NCI-H82 (cell line): ENCODE data around the gene AMN1.

Experiments
- DNase-seq: peaks from one replicate; lab custom pipeline; 2025; lab: John Stamatoyannopoulos, UW

The AMN1 gene

DNA sequence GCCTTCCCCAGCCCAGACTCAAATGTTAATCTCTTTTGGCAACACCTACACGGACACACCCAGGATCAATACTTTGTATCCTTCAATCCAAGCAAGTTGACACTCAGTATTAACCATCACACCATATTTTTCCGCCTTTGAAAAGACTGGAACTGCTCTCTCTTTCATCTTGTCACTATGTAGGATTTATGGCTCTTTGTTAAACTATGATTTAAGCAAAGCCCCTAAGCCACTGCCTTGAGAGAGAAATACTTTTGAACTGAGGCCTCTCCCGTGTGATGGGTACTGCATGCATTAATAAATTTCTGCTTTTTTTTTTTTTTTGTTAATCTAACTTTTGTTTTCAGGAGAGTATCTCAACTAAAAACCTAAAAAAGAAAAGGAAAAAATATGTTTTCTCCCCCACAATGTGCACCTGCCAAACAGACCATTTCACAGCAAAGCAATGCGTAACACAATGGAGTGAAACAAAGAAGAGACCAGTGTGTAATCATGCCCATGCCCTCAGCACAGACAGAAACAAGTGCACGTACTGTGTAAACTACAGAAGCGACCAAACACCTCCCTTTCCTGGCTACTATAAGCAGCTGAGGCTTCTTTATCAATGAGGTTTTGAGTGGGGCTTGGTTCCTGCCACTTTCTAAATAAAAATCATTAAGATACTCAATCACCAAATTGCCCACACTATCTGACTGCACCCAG, 97.6 kb downstream of the AMN1 start:
- DNase-seq = peak; percentile 34

DNA sequence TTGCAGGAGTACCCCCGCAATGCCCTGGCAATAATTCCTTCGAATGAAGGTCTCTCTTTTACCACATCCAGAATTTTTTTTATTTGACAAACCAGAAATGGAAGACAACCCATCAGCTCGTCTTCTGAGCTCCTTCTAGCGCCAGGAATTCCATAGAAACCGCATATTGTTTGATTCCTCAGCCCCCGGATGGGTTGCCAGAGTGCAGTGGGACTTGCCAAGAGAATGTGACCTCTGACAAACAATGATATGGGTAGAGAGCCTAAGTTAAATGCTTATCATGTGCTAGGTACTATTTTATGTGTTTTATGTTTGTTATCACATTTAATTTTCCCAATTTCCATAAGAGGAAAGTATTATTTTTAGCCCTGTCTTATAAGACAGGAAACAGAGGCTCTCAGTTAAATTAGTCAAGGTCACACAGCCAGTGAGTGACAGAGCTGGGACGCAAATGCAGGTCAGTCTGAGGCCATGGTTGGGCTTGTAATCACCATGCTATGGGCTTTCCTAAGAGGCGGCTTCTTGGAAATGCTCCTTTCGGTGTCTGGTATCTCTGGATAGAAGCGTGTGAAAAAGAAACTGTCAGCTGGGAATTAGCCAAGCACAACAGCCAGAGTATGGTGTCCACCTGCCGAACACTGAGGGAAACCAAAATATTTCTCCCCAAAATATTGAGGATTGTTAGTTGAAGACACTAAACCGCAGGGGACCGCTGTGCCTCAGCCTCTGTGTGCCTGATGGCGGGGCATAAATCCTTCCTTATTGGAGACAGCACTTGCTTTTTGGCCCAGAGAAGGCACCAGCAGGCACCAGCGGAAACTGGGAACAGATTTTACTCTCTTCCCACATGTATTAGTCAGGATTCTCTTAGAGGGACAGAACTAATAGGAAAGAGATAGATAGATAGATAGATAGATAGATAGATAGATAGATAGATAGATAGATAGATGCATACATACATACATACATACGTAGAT, 98.8 kb downstream of the AMN1 start:
- DNase-seq = no peak

DNA sequence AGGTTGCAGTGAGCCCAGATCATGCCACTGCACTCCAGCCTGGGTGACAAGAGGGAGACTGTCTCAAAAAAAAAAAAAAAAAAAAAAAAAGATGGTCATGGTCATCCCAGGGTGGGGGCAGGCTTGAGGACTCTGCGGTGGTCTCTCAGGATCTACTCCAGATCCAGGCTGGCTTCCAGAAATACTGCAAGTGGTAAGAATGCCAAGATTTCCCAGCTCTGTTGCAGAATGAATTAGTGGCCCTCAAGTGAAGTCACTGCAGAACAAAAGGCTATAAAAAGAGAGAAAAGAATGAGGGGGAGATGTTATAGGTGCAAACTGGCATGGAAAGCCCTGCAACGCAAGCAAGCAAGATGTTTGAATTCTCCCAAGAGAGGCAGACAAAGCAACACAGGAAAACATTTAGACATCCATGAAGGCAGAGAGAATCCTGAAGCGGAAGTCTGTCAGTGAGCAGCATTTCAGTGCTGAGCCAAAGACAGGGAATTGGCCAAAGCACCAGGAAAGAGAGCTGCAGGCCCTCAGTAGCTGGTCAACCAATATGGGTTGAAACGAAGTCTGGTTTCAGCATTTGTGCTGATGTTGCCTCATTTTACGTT, 101.3 kb downstream of the AMN1 start:
- DNase-seq = no peak

DNA sequence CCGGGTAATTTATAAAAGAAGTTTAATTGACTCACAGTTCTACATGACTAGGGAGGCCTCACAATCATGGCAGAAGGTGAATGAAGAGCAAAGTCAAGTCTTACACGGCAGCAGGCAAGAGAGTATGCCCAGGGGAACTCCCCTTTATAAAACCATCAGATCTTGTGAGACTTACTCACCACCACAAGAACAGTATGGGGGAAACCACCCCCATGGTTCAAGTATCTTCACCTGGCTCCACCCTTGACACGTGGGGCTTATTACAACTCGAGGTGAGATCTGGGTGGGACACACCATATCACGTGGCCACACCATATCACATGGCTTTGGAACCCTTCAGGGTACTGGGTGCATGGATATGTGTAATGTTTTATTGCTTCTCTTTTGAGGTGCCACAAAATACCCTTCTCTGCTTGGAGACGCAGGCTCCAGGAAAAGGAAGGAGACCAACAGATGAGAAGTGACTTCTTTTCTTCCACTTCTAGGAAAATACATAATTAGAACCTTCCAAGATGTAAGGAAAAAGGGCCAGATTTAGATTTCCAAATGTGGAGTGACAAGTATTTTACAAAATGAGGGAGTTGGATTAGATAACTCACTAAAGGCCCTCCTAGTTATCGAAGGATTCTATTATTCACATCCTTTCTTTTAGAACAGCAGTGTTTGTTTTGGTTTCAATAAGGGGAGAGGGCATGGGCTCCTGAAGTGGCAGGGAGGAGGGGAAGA, 102.4 kb downstream of the AMN1 start:
- DNase-seq = no peak

DNA sequence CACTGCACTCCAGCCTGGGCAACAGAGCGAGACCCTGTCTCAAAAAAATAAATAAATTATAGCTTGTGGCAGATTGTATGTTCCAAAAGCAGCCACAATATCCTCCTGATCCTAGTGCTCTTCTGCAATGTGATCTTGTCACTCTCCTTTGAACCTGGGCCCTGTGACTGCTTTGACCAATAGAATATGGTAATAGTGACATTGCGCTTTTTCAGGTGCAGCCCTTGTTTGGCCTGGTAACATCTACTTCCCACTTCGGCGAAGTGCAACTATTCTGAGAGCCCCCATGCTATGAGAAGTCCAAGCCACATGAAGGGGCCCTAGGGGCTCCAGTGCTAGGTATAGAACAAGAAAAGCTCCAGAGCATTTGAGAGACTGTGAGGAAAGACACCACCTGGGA, 106.8 kb downstream of the AMN1 start:
- no peak for DNase-seq
